Measurements from ENCODE around the gene MAPRE3.

MAPRE3 gene

DNA sequence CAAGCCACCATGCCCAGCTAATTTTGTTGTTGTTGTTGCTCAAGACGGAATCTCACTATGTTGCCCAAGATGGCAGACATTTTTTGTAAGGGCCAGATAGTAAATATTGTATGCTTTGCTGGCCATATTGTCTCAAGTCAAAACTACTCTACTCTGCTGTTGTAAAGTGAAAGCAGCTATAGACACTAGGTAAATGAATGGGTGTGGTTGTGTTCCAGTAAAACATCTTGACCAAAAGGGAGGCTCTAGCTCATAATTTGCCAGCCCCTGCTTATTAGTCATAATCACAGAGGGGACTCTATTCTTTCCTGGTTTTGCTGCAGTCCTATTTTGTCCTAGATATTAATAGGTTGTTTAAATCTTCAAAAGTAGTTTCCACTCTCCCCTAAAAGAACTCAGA, 24.5 kb downstream of the MAPRE3 start:
- no peak for DNase-seq (ENCODE audit: low spot score)
- TF ChIP-seq, protein P1, sequence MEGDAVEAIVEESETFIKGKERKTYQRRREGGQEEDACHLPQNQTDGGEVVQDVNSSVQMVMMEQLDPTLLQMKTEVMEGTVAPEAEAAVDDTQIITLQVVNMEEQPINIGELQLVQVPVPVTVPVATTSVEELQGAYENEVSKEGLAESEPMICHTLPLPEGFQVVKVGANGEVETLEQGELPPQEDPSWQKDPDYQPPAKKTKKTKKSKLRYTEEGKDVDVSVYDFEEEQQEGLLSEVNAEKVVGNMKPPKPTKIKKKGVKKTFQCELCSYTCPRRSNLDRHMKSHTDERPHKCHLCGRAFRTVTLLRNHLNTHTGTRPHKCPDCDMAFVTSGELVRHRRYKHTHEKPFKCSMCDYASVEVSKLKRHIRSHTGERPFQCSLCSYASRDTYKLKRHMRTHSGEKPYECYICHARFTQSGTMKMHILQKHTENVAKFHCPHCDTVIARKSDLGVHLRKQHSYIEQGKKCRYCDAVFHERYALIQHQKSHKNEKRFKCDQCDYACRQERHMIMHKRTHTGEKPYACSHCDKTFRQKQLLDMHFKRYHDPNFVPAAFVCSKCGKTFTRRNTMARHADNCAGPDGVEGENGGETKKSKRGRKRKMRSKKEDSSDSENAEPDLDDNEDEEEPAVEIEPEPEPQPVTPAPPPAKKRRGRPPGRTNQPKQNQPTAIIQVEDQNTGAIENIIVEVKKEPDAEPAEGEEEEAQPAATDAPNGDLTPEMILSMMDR (IDR thresholded peaks at IDR 0.05; ENCODE audit: extremely low read depth, missing control alignments) = no peak

DNA sequence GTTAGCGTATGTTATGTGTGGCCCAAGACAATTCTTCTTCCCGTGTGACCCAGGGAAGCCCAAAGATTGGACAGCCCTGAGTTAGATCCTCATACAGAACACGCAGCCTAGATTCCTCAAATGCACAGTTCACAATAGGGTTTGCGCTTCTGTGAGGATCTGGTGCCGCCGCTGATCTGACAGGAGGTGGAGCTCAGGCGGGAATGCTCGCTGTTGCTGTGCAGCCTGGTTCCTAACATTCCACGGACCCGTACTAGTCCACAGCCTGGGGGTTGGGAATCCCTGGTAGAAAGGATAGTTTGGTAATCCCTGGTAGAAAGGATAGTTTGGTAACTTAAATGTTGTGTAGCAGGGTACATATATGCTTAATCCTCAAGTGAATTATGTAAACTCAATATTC, 27.0 kb downstream of the MAPRE3 start:
- TF ChIP-seq, protein P1 (IDR thresholded peaks at IDR 0.05; ENCODE audit: extremely low read depth, missing control alignments) = no peak
- no peak for DNase-seq (ENCODE audit: low spot score)

DNA sequence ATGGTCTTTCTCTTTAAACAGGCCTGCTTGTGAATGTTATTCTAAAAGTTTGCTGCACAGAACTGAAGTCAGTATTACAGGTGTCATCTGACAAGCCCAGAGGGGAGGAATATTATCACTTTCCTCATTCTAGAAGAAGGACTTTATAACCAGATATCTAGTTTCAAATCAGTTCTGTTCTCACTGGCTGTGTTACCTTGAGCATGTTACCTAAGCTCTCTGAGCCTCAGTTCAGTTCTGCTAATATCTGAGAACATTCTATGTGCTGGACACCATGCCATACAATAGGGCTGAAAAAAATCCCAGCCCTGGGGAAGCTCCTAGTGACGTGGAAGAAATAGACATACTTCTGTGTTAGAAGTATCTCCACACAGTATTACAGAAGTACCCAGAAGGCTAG, 27.9 kb downstream of the MAPRE3 start:
- TF ChIP-seq, protein P1 (IDR thresholded peaks at IDR 0.05; ENCODE audit: extremely low read depth, missing control alignments) = no peak

DNA sequence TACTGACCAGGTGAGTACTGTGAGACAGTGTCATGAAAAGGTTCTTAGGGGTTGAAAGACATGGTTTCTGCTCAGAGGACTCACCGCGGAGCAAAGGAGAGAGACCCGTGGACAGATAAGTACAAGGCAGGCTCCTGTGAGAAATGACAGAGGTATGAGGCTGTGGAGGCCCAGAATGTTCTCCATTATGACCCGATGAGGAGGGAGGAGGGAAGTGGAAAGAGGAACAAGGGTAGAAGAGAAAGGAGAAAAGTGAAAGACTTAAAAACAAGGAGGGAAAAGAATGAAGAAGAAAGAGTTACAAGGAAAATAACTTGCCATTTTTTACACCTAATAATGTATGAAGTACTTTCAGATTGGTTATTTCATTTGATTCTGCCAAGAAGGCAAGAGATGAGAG, 29.8 kb downstream of the MAPRE3 start:
- TF ChIP-seq, protein P1 (IDR thresholded peaks at IDR 0.05; ENCODE audit: extremely low read depth, missing control alignments) = no peak
- no peak for DNase-seq (ENCODE audit: low spot score)

More for the DNA sequence above, 27.9 kb downstream of the MAPRE3 start:
- no peak for DNase-seq (ENCODE audit: low spot score)

DNA sequence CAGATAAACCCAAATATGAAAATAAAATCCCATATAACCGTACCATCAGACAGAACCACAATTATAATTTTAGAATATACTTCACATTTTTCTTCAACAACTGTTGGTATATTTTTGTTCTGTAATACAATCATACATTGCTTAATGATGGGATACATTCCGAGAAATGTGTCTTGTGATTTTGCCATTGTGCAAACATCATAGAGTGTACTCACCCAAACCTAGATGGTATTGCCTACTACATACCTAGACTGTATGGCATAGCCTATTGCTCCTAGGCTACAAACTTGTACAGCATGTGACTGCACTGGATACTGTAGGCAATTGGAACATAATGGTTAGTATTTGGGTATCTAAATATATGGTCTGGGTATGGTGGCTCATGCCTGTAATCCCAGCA, 30.6 kb downstream of the MAPRE3 start:
- TF ChIP-seq, protein P1 (IDR thresholded peaks at IDR 0.05; ENCODE audit: extremely low read depth, missing control alignments) = no peak
- no peak for DNase-seq (ENCODE audit: low spot score)

DNA sequence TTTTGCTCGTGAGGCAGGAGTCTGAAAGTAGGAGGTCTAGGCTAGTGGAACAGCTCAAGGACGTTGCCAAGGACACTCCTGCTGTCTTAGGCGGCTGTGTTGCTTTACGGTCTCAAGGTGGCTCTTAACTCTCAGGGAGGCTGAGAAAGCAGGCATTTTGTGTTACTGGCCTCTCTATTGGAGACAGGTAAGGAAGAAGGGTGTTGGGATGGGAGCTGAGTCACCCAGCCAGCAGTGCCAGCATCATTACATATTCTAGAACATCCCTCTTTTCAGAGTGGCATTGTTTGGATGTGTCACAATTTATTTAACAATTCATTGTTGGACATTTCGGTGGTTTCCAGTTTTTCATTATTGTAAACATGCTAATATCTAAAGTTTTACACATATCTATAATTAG, 31.5 kb downstream of the MAPRE3 start:
- no peak for DNase-seq (ENCODE audit: low spot score)
- TF ChIP-seq, protein P1 (IDR thresholded peaks at IDR 0.05; ENCODE audit: extremely low read depth, missing control alignments) = no peak

DNA sequence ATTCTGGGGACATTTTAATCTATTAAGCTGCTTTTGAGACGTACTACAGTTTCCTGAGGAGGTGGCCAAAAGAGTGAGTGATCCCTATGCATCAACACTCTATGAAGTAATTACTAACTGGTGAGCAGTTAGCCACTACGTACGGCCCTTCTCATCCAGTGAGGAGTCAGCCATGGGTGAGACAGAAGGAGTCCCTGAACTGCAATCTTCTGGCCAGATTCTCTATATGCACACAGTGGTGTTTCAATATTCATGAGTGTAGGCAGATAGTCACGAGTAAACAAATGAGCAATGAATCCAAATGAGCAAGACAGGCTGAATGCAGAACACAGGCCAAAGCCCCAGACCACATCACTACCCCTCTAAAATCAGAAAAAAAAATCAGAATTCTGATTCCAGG, 32.6 kb downstream of the MAPRE3 start:
- TF ChIP-seq, protein P1 (IDR thresholded peaks at IDR 0.05; ENCODE audit: extremely low read depth, missing control alignments) = no peak
- DNase-seq (ENCODE audit: low spot score) = no peak

Measured in GM20000 (cell line).